ENCODE measurements around the gene CYGB.
A peak's percentile ranks its signal among the peaks of the same experiment; 100 is the strongest.

Gene CYGB

GRCh38 chr17:76549215-76549518 lies 11.7 kb upstream of the CYGB start:
- no peak for DNase-seq

DNA sequence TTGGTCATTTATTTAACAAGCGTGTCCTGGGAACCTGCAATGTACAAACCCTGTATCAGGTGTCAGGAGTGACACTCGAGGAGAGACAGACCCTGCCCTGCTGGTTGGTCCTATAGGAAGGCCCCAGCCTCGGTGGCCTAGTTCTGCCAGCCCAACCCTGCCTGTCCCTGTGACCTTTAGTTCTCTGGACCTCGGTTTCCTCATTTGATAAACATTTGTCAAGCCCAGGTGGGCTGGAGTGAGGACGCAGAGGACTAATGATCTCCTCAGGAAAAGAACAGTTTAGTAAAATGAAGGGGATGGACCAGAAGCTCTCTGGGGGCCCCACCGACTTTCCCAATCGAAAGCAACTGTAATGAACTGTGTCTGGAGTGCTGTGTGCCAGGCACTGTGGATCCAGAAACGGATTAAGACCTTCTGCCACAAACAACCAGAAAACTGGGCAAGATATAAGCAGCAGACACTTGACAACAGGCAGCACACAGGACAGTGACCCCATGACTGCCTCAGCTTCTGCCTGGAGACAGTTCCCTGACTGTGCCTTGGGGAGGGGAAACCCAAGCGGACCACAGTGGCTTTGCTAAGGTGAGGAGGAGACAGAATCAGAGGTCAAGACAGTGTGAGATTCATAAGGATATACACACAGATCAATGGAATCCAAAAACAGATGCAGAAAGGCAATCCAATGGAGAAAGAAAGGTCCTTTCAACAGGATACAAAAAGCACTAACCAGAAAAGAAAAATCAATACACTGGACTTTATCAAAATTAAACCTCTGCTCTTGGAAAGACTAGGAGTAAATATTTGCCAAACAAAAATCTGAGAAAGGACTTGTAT lies 11.1 kb upstream of the CYGB start:
- DNase-seq: no peak

DNA sequence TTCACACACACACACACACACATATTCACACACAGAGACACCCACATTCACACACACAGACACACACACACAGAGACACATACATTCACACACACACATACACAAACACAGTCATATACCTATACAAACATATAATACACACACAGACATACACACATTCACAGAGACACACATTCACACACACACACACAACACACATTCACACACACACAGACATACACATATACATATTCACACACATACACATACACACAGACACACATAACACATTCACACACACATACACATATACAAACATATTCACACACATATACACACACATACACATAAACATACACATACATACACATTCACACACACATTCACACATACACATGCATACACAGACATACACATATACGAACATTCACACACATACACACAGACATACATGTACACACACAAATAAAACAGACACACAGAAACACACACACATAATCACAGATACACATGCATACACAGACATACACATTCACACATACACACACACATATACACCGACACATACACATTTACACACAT lies 10.2 kb upstream of the CYGB start:
- no peak for DNase-seq

DNA sequence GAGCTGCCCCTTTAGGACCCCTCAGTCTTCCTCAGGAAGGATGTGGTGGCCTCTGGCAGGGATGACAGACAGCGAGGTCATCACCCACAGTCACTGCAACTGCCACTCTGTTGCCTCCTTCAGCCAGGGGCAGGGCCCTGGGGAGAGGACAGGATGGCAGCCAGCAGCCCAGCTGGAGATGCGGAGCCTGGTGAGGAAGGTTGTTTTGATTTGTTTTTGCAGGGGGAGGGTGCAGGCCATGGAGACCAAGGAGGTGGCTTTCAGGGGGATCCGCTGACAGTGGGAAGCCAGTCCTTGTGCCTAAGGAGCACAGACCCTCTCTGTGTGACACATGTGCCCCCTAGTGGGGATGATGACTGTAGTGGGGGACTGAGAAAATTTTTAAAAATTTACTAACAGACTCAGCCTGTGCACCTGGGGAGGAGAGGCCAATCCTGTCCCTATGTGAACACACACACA lies 9.7 kb upstream of the CYGB start:
- peak; percentile 96 to 97 for DNase-seq

GRCh38 chr17:76546556-76547182 lies 9.2 kb upstream of the CYGB start:
- no peak for DNase-seq

- no peak for DNase-seq
Observed at GRCh38 chr17:76545918-76546555, 8.5 kb upstream of the CYGB start.

DNA sequence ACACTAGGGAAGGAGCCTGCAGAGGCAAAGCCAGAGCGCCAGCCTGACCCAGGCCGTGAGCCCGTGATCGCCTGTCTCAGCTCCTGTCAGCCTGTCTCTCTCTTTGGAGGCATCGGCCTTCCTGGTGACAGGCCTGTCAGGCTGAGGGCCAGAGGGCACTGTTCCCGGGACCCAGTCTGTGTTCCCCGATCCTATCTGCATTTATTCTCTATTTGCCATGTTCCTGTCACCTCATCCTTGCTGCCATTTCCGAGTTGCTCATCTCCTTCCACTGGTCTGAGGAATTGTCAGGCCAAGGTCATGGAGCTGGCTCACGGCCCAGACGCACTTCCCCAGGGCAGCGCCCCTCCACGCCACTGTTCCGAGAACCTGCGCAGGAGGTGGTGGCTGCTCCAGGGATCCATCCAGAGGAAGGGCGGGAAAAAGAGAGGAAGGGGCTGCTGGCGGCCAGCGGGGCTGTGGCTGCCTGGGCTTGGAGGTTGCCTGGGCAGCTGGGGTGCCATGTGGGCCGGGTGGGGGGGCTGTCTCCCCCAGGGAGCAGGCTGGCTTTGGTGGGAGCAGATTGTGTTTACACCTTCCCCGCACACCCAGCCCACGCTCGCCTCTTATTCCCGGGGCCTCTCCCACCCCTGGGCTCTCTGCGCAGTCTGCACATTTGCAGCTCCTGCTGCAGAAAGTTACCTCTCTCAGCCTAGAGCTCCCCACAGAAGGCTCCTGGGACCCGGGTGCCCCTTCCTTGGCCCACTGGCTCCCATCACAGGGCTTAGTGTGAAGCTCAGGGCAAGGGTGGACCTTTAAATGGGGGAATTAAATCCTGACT lies 7.2 kb upstream of the CYGB start:
- DNase-seq: peak in 1 of 2 experiments; percentile 48

GRCh38 chr17:76543826-76544545 lies 6.5 kb upstream of the CYGB start:
- DNase-seq: peak; percentile 43 to 48

GRCh38 chr17:76543482-76543825 lies 5.9 kb upstream of the CYGB start:
- no peak for DNase-seq

DNA sequence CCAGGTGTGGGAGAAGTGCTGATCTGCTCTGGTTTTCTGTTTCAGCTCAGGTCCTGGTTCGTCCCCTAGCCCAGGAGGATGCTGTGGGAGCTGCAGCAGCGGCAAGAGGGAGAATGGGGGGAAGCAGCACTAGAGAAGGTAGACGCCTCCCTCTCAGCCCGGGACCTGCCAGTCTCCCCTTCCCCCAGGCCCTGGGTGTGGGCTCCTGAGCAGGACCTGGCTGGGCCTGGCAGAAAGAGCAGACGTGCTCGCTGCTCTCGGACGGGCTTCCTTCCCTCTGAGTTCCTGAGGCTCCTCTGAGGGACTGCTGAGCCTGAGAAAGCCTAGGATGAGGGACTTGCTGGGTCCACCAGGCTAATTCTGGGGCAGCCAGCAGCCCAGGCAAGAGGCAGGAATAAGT lies 5.5 kb upstream of the CYGB start:
- no peak for DNase-seq

DNA sequence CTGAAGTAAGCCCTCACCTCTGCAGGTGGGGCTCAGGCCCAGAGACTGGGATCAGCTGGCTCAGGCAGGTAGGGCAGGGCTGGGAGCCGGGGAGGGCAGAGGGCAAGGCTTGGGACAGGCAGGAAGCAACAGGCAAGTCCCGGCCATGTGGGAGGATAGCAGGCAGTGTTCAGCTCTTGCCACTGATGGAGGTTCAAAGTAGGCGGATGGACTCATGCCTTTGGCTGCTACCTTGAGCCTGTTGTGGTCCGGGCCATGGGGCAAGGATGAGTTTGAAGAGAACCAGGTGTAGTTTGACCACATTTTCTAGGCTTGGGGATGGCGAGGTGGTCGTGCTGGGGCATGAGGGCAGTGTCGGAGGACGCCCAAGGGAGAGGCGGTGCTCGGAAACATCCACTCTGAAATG lies 5.1 kb upstream of the CYGB start:
- no peak for DNase-seq

- DNase-seq: no peak
Observed at GRCh38 chr17:76541739-76542454, 4.4 kb upstream of the CYGB start.

GRCh38 chr17:76540381-76541300 lies 3.1 kb upstream of the CYGB start:
- no peak for DNase-seq

- no peak for DNase-seq
Observed at GRCh38 chr17:76539631-76540271, 2.2 kb upstream of the CYGB start, which contains the start of gene PRCD. PRCD (plus strand) TSS chr17:76540044; CDS start chr17:76540142, 98 bp downstream.

GRCh38 chr17:76538941-76539570 lies 1.5 kb upstream of the CYGB start:
- no peak for DNase-seq

DNA sequence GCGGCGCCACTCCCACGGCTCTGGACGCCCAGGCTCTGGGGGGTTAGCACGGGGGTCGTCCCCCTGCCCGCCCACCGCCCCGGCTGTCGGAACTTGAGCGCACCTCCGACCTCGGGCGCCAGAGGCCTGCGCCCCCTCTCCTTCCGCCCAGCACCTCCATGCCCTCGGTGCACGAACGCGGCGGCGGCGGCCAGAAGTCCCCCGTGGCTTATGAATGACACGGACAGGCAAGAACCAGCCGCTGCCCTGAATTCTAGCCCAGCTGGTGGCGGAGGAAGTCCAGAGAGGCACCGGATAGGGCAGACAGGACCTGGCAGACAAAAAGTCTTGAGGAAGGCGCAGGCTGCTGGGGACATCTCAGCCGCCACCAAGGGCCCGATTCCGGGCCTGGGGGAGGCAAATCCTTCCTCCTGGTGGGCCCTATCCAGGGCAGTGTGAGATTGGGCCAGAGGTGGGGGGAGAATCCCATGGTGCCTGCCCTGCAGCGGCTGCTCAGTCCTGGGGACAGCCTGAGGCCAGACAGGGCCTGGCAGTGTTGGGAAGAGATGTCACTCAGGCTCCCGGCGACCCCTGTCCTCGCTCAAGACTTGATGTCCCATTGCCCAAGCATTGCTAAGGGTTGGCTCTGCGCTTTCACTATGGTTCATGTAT lies 897 bp upstream of the CYGB start:
- DNase-seq: no peak

GRCh38 chr17:76537288-76537577 lies 276 bp downstream of the CYGB start:
- DNase-seq: no peak

- DNase-seq: no peak
Observed at GRCh38 chr17:76536511-76537287, 810 bp downstream of the CYGB start.

Data from Kasumi-1 (cell line).